GM19099 (cell line): ENCODE data around the gene CRTC2.

Experiments used
- POLR2A ChIP-seq: IDR thresholded peaks from 3 replicates; pipeline ENCODE4 v1.6.1; 2011; ENCODE audit warnings: low read depth; ENCODE audit not compliant: insufficient read length; ENCODE audit errors: extremely low read depth

CRTC2 gene, protein sequence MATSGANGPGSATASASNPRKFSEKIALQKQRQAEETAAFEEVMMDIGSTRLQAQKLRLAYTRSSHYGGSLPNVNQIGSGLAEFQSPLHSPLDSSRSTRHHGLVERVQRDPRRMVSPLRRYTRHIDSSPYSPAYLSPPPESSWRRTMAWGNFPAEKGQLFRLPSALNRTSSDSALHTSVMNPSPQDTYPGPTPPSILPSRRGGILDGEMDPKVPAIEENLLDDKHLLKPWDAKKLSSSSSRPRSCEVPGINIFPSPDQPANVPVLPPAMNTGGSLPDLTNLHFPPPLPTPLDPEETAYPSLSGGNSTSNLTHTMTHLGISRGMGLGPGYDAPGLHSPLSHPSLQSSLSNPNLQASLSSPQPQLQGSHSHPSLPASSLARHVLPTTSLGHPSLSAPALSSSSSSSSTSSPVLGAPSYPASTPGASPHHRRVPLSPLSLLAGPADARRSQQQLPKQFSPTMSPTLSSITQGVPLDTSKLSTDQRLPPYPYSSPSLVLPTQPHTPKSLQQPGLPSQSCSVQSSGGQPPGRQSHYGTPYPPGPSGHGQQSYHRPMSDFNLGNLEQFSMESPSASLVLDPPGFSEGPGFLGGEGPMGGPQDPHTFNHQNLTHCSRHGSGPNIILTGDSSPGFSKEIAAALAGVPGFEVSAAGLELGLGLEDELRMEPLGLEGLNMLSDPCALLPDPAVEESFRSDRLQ

DNA sequence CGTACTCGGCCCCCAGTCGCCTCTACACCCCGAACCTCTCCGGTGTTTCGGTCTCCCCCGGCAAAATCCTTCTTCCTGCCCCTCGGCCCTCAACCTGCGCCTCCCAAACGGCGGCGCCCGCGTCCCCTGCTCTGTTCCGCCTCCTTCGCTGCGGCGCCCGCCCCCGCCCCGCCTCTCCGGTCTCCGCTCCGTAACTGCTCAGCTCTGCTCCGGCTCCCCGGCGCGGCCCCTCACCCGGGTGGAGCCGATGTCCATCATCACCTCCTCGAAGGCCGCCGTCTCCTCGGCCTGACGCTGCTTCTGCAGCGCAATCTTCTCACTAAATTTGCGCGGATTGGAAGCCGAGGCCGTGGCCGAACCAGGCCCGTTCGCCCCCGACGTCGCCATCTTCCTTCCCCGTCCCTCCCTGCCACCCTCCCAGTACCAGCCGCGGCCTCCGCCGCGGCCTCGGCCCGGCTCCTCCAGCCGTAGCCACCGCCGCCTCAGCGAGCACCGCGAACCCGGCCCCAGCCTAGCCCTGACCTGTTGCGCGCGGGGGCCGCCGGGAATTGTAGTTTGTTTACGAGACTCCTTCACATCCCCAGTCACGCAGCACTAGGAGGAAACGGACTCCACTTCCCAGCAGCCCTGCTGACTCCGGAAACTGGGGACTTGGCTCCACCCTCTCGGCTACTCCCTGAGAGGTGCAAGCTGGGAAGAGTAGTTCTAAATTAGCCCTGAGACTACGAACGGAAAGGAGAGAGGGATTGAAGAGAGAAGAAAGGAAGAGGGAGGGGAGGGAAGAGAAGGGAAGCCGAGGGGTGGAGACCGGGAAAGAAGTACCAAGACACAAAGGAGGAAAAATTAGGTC is at the start of gene CRTC2:
Gene CRTC2, minus strand, starts transcription at position 502 of the 850 bp plus-strand sequence. Its CDS starts 115 bp downstream, at position 387.
- peak; percentile 33 for TF ChIP-seq POLR2A

DNA sequence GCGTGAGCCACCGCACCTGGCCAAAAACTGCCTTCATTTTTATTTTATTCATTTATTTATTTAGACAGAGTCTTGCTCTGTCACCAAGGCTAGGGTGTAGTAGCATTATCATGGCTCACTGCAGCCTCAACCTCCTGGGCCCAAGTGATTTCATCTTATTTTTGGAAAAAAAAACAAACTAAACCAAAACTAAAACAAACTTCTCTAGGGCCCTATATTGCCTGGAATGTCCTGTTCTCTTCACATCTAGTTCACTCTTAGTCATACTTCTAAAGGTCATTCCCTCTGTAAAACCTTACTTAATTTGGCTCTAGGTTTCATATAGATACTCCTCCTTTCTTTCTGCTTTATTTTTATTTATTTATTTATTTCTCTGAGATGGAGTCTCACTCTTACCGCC is 47.7 kb upstream of the CRTC2 start:
- no peak for TF ChIP-seq POLR2A

DNA sequence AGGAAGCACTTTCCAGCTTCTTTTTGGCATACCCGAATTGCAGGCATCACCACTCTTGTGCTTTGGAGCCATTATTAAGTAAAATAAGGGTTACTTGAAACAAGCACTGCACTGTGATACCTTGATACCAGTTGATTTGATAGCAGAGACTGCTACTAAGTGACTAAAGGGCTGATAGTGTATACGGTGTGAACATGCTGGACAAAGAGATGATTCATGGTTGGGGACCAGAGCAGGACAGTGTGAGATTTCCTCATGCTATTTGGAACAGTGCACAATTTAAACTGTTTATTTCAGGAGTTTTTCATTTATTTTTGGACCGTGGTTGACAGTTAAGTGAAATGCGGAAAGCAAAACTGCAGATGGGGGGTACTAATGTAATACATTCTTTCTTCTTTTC is 42.0 kb upstream of the CRTC2 start:
- no peak for TF ChIP-seq POLR2A

DNA sequence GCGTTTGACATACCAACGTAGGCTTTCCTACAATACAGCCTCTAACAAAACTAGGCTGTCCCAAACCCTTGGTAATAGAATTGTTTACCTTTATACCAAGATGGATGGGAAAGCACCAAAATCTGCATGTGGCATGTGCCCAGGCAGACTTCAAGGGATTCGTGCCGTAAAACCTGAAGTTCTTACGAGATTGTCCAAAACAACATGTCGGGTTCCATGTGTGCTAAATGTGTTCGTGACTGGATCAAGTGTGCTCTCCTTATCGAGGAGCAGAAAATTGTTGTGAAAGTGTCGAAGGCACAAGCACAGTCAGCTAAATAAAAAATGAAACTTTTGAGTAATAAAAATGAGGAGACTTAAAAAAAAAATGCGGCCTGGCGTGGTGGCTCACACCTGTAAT is 37.2 kb upstream of the CRTC2 start:
- no peak for TF ChIP-seq POLR2A

DNA sequence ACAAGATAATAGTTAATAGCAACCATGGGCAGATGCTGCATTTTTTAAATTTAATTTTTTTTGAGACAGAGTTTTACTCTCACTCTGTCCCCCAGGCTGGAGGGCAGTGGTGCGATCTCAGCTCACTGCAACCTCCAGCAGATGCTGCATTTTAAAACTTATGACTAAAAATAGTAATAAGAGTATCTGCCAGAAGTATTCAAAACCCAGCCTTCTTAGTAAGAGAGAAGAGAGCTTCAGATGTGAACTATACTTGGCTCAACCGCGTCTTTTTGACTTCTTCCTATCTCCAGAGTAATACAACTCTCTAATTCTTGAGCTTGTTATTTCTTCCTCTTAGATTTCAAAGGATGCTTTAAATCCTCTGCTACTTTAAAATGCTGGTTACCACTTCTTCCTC is 36.8 kb upstream of the CRTC2 start:
- TF ChIP-seq POLR2A: no peak

DNA sequence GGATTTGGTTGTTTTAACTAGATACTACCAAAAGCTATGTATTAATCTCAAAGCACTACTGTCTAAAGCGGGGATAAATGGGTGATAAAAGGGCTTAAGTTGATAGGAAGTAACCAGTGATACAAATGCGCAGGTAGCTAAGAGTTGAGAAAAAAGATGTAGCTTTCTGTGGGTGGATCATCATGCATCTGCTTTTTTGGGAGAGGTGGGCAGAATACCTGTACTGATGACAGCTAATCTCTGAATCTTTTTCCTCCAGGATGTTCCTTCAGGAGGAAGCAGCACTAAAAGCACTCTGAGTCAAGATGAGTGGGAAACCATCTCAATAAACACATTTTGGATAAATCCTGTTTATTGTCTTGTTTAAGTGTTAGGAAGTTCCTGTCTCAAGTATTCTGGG is 33.4 kb upstream of the CRTC2 start:
- TF ChIP-seq POLR2A: no peak

DNA sequence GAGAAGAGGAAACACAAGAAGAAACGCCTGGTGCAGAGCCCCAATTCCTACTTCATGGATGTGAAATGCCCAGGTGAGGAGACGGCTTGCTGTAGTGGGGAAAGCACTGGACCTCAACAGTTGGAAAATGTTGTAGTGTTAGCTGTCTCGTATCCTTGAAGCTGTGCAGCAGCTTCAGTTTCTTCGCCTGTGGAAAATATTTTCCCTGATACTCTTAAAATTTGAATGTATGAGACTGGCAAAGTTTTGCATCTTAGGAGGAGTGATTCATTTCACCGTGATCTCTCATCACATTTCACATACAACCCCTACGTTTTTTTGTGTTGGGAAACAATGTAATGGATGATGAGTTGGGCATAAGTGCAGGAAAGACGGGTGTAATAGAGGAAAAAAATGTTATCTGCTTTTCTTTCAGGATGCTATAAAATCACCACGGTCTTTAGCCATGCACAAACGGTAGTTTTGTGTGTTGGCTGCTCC is 32.8 kb upstream of the CRTC2 start:
- TF ChIP-seq POLR2A: no peak

DNA sequence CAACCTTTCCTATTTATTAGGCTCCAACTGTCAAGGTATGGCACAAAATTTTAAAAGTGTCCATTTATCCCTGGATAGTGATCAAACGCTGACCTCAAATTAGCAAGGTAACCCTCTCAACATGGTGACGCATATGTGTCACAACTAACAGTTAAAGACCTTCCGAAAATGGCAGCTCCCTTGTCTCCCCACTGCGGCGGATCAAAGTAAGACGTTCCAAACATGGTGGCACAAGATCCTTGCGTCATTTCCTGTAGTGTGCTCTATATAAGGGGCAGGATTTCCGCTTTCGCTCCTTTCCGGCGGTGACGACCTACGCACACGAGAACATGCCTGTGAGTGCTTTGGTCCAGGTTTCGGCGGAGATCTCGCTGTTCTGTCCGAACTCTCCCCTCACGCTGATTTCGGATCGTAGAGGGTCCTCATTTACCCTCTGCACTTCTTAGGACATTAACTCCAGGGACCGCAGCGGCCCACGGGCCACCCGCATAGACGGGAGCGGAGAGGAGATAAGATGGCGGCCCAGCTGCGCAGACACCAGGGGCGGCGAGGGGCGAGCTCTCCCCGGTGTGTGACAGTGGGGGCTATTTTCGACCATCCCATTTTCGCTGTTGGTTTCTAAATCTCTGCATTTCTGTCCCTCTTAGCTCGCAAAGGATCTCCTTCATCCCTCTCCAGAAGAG is 32.2 kb upstream of the CRTC2 start, which contains the start of gene RPS27:
Gene RPS27, plus strand, starts transcription at position 295 of the 683 bp plus-strand sequence. Its CDS starts 35 bp downstream, at position 330.
- peak; percentile 100 for TF ChIP-seq POLR2A

DNA sequence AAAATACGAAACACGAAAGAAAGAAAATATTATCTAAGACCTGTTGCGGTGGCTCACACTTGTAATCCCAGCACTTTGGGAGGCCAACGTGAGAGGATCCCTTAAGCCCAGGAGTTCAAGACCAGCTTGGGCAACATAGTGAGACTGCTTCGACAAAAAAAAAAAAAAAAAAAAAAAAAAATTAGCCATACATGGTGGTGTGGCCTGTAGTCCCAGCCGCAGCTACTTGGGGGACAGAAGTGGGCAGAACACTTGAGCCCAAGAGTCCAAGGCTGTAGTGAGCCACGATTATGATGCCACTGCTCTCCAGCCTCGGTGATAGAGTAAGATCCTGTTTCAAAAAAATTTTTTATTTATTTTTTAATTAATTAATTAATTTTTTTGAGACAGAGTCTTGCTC is 29.2 kb upstream of the CRTC2 start:
- no peak for TF ChIP-seq POLR2A

DNA sequence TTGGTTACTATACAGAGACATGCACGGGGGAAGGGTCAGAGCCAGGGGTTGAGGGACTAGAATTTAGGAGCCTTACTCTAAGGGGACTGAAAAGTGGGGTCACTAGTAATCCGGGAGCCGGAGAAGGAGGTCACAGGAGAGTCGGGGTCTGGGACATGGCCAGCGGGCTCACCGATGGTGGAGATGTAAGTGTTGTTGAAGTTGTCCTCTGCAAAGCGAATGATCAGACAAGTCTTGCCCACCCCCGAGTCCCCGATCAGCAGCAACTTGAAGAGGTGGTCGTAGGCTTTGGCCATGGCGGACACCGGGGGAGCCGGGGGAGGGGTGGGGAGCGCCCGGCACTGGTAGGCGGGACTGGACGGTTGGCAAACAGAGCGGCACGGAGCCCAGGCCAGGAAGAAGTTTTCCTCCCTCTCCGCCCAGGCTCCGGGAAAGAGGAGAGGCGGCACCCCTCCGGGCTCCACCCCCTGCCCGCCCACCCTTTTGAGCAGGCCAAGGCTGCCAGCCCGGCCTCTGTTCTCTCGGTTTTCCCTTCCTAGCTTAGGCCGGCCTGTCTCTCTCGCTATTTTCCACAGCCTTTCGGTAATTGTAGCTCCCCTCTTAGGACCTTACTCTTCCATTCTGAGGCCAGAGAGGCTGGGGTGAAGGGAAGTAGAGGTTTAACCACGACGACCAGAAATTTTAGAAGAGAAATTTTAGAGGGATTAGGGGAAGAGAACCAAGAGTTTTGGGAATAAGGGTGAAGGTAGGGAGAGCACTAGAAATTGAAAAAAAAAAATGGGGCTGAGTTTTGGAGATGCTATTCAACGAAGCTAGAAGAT is 27.7 kb upstream of the CRTC2 start, which contains the start of gene RAB13:
Gene RAB13, minus strand, starts transcription at position 399 of the 821 bp plus-strand sequence. Its CDS starts 103 bp downstream, at position 296.
- no peak for TF ChIP-seq POLR2A

DNA sequence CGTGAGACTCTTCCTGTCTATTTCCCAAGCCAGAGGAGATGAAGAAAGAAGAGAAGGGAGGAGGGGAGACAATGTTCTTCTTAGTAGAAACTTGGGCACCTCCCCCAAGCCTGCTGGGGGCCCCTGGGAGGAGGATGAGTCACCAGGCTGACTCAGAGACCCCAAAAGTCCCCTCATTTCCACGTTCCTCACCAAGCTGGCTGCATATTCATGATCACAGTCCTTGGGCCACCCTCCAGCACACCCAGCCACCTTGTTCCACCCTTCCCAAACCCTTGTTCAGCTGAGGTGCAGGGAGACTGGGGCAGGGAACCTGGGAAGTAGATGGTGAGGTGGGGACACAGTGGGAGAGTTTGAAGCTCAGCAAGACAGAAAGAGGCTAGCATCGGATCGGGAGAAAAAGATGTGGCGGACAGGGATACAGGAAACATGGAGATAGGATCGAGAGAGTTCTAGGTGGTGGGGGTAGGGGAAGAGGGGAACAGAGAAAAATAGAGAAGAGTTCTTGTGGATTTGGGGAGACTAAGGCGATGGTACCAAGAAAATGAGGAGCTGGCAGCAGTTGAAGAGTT is 27.0 kb upstream of the CRTC2 start:
- TF ChIP-seq POLR2A: peak; percentile 29

DNA sequence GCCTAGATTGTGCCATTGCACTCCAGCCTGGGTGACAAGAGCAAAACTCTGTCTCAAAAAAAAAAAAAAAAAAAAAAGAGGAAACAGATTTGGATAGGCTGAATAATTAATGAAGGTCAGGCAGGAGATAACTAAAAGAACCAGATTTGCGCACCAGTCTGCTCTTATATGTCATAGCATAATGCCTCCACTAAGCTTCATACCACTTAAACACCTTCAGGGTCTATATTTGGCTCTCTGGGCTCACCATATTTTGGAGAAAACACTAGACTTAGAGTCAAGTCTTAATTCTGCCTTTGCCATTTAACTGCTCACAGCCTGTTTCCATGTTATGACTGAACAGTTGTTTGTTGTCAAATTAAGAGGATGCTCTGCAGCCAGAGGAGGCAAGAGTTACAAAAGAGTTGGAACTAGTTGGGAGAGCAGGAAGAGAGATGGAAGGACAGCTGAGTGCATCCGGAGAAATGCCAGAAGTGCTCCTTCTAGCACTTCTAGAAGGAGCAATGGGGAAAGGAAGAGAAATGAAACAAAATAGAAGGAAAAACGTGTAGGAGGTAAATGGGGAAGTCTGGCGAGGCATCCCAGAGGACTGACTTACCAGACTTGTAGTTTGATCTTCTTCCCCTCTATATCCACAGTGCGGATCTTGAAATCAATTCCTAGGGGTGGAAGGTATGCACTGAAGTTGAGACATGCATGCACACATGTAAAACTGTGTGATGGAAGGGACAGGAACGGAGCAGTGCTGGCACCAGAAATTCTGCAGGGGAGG is 25.9 kb upstream of the CRTC2 start:
- TF ChIP-seq POLR2A: no peak
